ENCODE measurements around the gene HIPK4. TPM values are rescaled to one million over a fixed set of nuclear protein-coding genes. Genes with fewer than 3 reads are reported as not detected.

Gene HIPK4
- polyA plus RNA-seq, 2 of the 4 experiments (the other 2 are of a cell fraction): 0.18 to 0.25 TPM

- H3K4me3 ChIP-seq: no peak overlapping the region
- no peak for FAIRE-seq
- TF ChIP-seq HOXB5 (CRISPR knock-in tag; IDR thresholded peaks at IDR 0.05): peak; percentile 19; the same call in 1 of the 2 replicates
- no peak for TF ChIP-seq GATA3 (IDR thresholded peaks at IDR 0.05; ENCODE audit: borderline replicate concordance)
- TF ChIP-seq RNF2 (IDR thresholded peaks at IDR 0.05; ENCODE audit: borderline replicate concordance, low read depth): no peak
- ChIA-PET CTCF (interaction anchor here (0.6 to 26.4 kb wide), 15 partner anchors 15 to 283 kb away, joined by 3 to 950 read pairs (median 4); partner anchors contain the start of genes BLVRB, PRX, SERTAD1 and SERTAD3), POLR2A (interaction anchor here (0.6 to 5.8 kb wide), 5 partner anchors 9 to 42 kb away, joined by 4 to 208 read pairs (median 4); partner anchors contain the start of genes BLVRB and SERTAD3)
- H3K9me3 ChIP-seq: no peaks in the 10 kb centered on the region
- peaks cover 25% of the 10 kb centered on the region for H3K4me1 ChIP-seq
- DNase-seq (ENCODE audit: low read depth in 1 of 2, low spot score in 1 of 2): no peak
- H3K27ac ChIP-seq: peak overlapping the region; percentile 94 to 96; a peak in 4 of 6 replicates
- no peak for ATAC-seq
- no peak overlapping the region for H3K4me2 ChIP-seq
- WGBS (ENCODE audit: missing lambda C conversion rate): 91% methylated on average over 31 of the region's 31 CpGs
Observed at GRCh38 chr19:40422748-40423566, 33.0 kb upstream of the HIPK4 start.

GRCh38 chr19:40421993-40422747 lies 32.2 kb upstream of the HIPK4 start:
- no peaks in the 10 kb centered on the region for H3K9me3 ChIP-seq
- DNase-seq (ENCODE audit: low read depth in 1 of 2, low spot score in 1 of 2): no peak
- no peak for FAIRE-seq
- 77% methylated on average over 16 of the region's 16 CpGs for WGBS (ENCODE audit: missing lambda C conversion rate)
- CTCF ChIA-PET: interaction anchor here (0.8 to 26.4 kb wide), 15 partner anchors 14 to 282 kb away, joined by 3 to 950 read pairs (median 4); partner anchors contain the start of genes BLVRB, PRX, SERTAD1 and SERTAD3
- H3K27ac ChIP-seq: peak overlapping the region; percentile 94 to 96
- peak overlapping the region; percentile 84 for H3K4me2 ChIP-seq
- no peak for ATAC-seq
- H3K4me3 ChIP-seq: peak overlapping the region; percentile 56
- H3K4me1 ChIP-seq: peaks cover 28% of the 10 kb centered on the region
- TF ChIP-seq HOXA7 (CRISPR knock-in tag; IDR thresholded peaks at IDR 0.05) (0 out of 2 replicates have a peak, but pooled peaks have one; percentile 17), CHD2 (IDR thresholded peaks at IDR 0.05; ENCODE audit: low read length, partially characterized antibody) (no peak)
- POLR2A ChIA-PET: interaction anchor here (0.6 to 5.8 kb wide), 8 partner anchors 10 to 841 kb away, joined by 4 to 208 read pairs (median 12); partner anchors contain the start of genes BLVRB, C19orf47, PLD3 and SERTAD3

- ATAC-seq: peak; percentile 65 to 79
- H3K9me3 ChIP-seq: no peaks in the 10 kb centered on the region
- peaks cover 34% of the 10 kb centered on the region for H3K4me1 ChIP-seq
- peak; percentile 97 to 99 for DNase-seq (ENCODE audit: low read depth in 1 of 2, low spot score in 1 of 2)
- H3K27ac ChIP-seq: peak overlapping the region; percentile 94 to 96
- ChIA-PET POLR2A (interaction anchor here (0.6 to 2.9 kb wide), 21 partner anchors 10 to 842 kb away, joined by 3 to 62 read pairs (median 7); partner anchors contain the start of genes BLVRB, C19orf47, PLD3 and SERTAD3), CTCF (interaction anchor here (0.6 to 26.4 kb wide), 64 partner anchors 13 to 1159 kb away, joined by 3 to 950 read pairs (median 4); partner anchors contain the start of genes BLVRB, C19orf47, PRX and SERTAD1)
- H3K4me3 ChIP-seq: peak overlapping the region; percentile 56
- peak overlapping the region; percentile 84 for H3K4me2 ChIP-seq
- peak; percentile 88 for FAIRE-seq
- WGBS (ENCODE audit: missing lambda C conversion rate): 4% methylated on average over 56 of the region's 56 CpGs
- TF ChIP-seq FOSB (CRISPR knock-in tag; IDR thresholded peaks at IDR 0.05) (0 out of 2 replicates have a peak, but pooled peaks have one; percentile 62), CTCF (IDR thresholded peaks at IDR 0.05) (peak; percentile 99), MAZ (IDR thresholded peaks at IDR 0.05; ENCODE audit: borderline replicate concordance, low read depth, low read length) (peak; percentile 98), E2F6 (IDR thresholded peaks at IDR 0.05; ENCODE audit: borderline replicate concordance, low read depth) (peak; percentile 72; the same call in 1 of the 2 replicates), BCL3 (IDR thresholded peaks at IDR 0.05) (peak; percentile 76; the same call in 2 of the 3 replicates), CBX2 (IDR thresholded peaks at IDR 0.05; ENCODE audit: borderline replicate concordance, low read depth) (no peak), CBX8 (IDR thresholded peaks at IDR 0.05) (no peak), MAX (IDR thresholded peaks at IDR 0.05) (peak; percentile 96), CHD2 (IDR thresholded peaks at IDR 0.05; ENCODE audit: low read length, partially characterized antibody) (peak; percentile 37), RARB (CRISPR knock-in tag; IDR thresholded peaks at IDR 0.05) (peak; percentile 70), RFX5 (IDR thresholded peaks at IDR 0.05) (peak; percentile 42; the same call in 1 of the 2 replicates), HOXB13 (CRISPR knock-in tag; IDR thresholded peaks at IDR 0.05; ENCODE audit: low read depth) (peak; percentile 68; the same call in 1 of the 2 replicates), RAD21 (conservative IDR thresholded peaks at IDR 0.05 in 1 of 2, IDR thresholded peaks at IDR 0.05 in 1 of 2) (peak; percentile 67 to 85), ZC3H11A (IDR thresholded peaks at IDR 0.05) (no peak), MYC (IDR thresholded peaks at IDR 0.05; ENCODE audit: borderline replicate concordance, low read length) (peak; percentile 91), EHF (CRISPR knock-in tag; IDR thresholded peaks at IDR 0.05) (peak; percentile 80), CEBPB (IDR thresholded peaks at IDR 0.05) (peak in 1 of 2 experiments; percentile 20; a peak in 1 of 4 replicates)
Observed at GRCh38 chr19:40420766-40421765, 31.1 kb upstream of the HIPK4 start.
